ENCODE data around the gene RPS6KL1. TPM values are rescaled to one million over a fixed set of nuclear protein-coding genes. Genes with fewer than 3 reads are reported as not detected.
A peak's percentile ranks its signal among the peaks of the same experiment; 100 is the strongest.

Gene RPS6KL1
- total RNA-seq, 3 donors from 2014 or later, result 7.7 to 12.7 (median 11.5) TPM

DNA sequence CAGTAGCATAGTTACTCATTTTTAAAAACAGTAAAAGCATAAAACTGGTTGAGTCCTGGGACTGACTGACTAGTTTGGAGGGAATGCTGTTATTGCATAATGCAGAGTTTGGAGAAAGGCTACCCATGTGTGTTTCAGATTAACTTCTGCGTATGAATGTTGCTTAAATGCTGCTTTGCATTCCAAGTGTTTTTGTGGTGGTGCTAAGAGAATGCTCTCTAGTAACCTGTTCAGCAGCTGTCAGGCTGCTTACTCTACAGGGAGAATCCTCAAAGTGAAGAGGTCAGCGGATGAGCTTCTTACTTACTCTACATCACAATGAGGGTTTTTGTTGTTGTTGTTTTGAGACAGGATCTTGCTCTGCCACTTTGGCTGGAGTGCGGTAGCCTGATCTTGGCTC lies 37.1 kb downstream of the RPS6KL1 start:
- intact Hi-C loops (cut with DNase I, micrococcal nuclease), result no loop called here
- ATAC-seq (no peak), DNase-seq (no peak)
- H3K9me3 ChIP-seq, result no peaks in the 10 kb centered on the region
- TF ChIP-seq, protein P1, sequence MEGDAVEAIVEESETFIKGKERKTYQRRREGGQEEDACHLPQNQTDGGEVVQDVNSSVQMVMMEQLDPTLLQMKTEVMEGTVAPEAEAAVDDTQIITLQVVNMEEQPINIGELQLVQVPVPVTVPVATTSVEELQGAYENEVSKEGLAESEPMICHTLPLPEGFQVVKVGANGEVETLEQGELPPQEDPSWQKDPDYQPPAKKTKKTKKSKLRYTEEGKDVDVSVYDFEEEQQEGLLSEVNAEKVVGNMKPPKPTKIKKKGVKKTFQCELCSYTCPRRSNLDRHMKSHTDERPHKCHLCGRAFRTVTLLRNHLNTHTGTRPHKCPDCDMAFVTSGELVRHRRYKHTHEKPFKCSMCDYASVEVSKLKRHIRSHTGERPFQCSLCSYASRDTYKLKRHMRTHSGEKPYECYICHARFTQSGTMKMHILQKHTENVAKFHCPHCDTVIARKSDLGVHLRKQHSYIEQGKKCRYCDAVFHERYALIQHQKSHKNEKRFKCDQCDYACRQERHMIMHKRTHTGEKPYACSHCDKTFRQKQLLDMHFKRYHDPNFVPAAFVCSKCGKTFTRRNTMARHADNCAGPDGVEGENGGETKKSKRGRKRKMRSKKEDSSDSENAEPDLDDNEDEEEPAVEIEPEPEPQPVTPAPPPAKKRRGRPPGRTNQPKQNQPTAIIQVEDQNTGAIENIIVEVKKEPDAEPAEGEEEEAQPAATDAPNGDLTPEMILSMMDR (IDR thresholded peaks at IDR 0.05), result no peak
- H3K36me3 ChIP-seq (ENCODE audit: low read depth), result peaks cover 9% of the 10 kb centered on the region
- no peak overlapping the region for H3K4me3 ChIP-seq
- H3K4me1 ChIP-seq (ENCODE audit: low read depth), result peaks cover 28% of the 10 kb centered on the region

- ATAC-seq (peak; percentile 75), DNase-seq (peak; percentile 67 to 79 (median 76))
- peaks cover 24% of the 10 kb centered on the region for H3K4me1 ChIP-seq (ENCODE audit: low read depth)
- peak overlapping the region; percentile 76 for H3K4me3 ChIP-seq
- TF ChIP-seq, protein P1 (IDR thresholded peaks at IDR 0.05), result no peak
- intact Hi-C loops (cut with DNase I, micrococcal nuclease), result no loop called here
- no peaks in the 10 kb centered on the region for H3K9me3 ChIP-seq
- H3K36me3 ChIP-seq (ENCODE audit: low read depth), result no peaks in the 10 kb centered on the region
Observed at GRCh38 chr14:74882103-74882920, 40.7 kb downstream of the RPS6KL1 start.

GRCh38 chr14:74881431-74882102 lies 41.5 kb downstream of the RPS6KL1 start, which contains the start of gene DLST:
Gene DLST (plus strand): TSS chr14:74881916. CDS start chr14:74881954, 38 bp downstream.
- peak; percentile 99 for ATAC-seq
- peak; percentile 89 to 94 (median 93) for DNase-seq

DNA sequence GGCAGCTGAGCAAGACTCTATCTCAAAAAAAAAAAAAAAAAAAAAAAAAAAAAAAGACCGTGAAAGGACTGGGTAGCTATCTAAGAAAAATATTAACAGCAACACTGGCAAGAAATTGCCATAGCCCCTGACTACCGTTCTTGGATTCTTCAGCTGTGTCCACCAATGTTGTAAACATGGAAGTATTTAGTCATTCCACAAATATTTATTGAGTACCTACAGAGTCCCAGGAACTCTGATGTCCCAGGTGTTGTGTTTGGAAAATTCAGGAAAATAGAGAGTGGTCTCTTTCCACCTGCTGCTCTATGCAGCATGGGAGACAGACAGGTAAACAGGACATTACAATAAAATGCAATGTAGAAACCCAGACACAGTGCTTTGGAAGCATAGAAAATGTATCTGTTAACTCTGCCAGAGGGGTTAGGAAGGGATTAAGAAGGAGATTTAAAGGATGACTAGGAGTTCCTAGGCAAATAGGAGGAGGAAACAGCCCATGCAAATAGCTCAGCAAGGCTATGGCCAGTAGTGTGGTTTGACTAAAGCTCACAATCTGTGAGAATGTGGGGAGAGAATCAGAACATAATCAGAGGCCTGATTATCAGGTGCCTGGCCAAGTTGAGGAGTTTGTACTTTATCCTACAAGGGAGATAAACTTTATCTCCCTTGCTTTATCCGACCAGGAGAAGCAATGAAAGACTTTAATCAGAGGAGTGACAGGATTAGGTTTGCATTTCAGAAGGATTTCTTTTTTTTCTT lies 43.5 kb downstream of the RPS6KL1 start:
- intact Hi-C loops (cut with DNase I, micrococcal nuclease), result no loop called here
- H3K9me3 ChIP-seq, result no peaks in the 10 kb centered on the region
- no peak overlapping the region for H3K4me3 ChIP-seq
- TF ChIP-seq, protein P1 (IDR thresholded peaks at IDR 0.05), result no peak
- H3K36me3 ChIP-seq (ENCODE audit: low read depth), result no peaks in the 10 kb centered on the region
- ATAC-seq (no peak), DNase-seq (no peak)
- peaks cover 14% of the 10 kb centered on the region for H3K4me1 ChIP-seq (ENCODE audit: low read depth)

More at GRCh38 chr14:74881431-74882102, 41.5 kb downstream of the RPS6KL1 start, which contains the start of gene DLST:
- Histone ChIP-seq H3K9me3 (no peaks in the 10 kb centered on the region), H3K4me3 (peak within 1 kb of the TSS; percentile 76), H3K4me1 (ENCODE audit: low read depth) (peaks cover 19% of the 10 kb centered on the region), H3K36me3 (ENCODE audit: low read depth) (no peaks in the 10 kb centered on the region)
- intact Hi-C loops (cut with DNase I, micrococcal nuclease), result no loop called here
- TF ChIP-seq, protein P1 (IDR thresholded peaks at IDR 0.05), result no peak
